MM.1S (cell line): ENCODE results near the gene MSRB1.

Source experiments
- DNase-seq: peaks from one replicate; pipeline ENCODE4 v3.0.0-alpha.2; 2015
- H2AFZ ChIP-seq: fragments of 300-600 bp; sonication (generic); 2 replicates; pipeline ENCODE4 v1.6.0; 2016; ENCODE audit warnings: antibody characterized with exemption, low read length
- H3F3A ChIP-seq: fragments of 300-600 bp; sonication (generic); 2 replicates; pipeline ENCODE4 v1.6.1; 2016; ENCODE audit warnings: mild to moderate bottlenecking, antibody characterized with exemption, low read length, moderate library complexity, mixed read lengths; ENCODE audit not compliant: insufficient read depth
- H3K27ac ChIP-seq: fragments of 300-600 bp; sonication (generic); 2 replicates; pipeline ENCODE4 v1.5.1; 2016; ENCODE audit warnings: mild to moderate bottlenecking, low read length
- H3K27me3 ChIP-seq: fragments of 300-600 bp; sonication (generic); replicated peaks from 2 replicates; pipeline ENCODE4 v1.6.0; 2016; ENCODE audit warnings: low read length; ENCODE audit not compliant: insufficient read depth
- H3K36me3 ChIP-seq: fragments of 300-600 bp; sonication (generic); replicated peaks from 2 replicates; pipeline ENCODE4 v1.6.1; 2016; ENCODE audit warnings: mild to moderate bottlenecking, low read length, mixed read lengths; ENCODE audit not compliant: insufficient read depth
- H3K4me1 ChIP-seq: fragments of 300-600 bp; sonication (generic); 2 replicates; pipeline ENCODE4 v1.6.1; 2016; ENCODE audit warnings: low read length, mixed read lengths
- H3K4me2 ChIP-seq: fragments of 300-600 bp; sonication (generic); 2 replicates; pipeline ENCODE4 v1.6.0; 2016; ENCODE audit warnings: low read depth, low read length
- H3K4me3 ChIP-seq: fragments of 300-600 bp; sonication (generic); 2 replicates; pipeline ENCODE4 v1.5.1; 2016; ENCODE audit warnings: low read length, mixed read lengths
- H3K79me2 ChIP-seq: fragments of 300-600 bp; sonication (generic); 2 replicates; pipeline ENCODE4 v1.6.1; 2016; ENCODE audit warnings: mixed run types, low read length, mixed read lengths
- H3K9ac ChIP-seq: fragments of 300-600 bp; sonication (generic); 2 replicates; pipeline ENCODE4 v1.6.1; 2016; ENCODE audit warnings: low read length, mixed read lengths
- H3K9me2 ChIP-seq: fragments of 300-600 bp; sonication (generic); replicated peaks from 2 replicates; pipeline ENCODE4 v1.6.1; 2016; ENCODE audit warnings: mild to moderate bottlenecking, low read length, mixed read lengths; ENCODE audit not compliant: insufficient read depth
- H3K9me3 ChIP-seq: fragments of 300-600 bp; sonication (generic); replicated peaks from 2 replicates; pipeline ENCODE4 v1.6.1; 2016; ENCODE audit warnings: mild to moderate bottlenecking, low read length, mixed read lengths; ENCODE audit not compliant: insufficient read depth
- H4K20me1 ChIP-seq: fragments of 300-600 bp; sonication (generic); 2 replicates; pipeline ENCODE4 v1.6.1; 2016; ENCODE audit warnings: mild to moderate bottlenecking, low read length, moderate library complexity, mixed read lengths; ENCODE audit not compliant: insufficient read depth
- CTCF ChIP-seq: fragments of 300-600 bp; sonication (generic); IDR thresholded peaks from 2 replicates; pipeline ENCODE4 v1.5.1; 2016; ENCODE audit warnings: antibody characterized with exemption, low read length, mixed read lengths
- EZH2 ChIP-seq: fragments of 300-600 bp; sonication (generic); optimal IDR thresholded peaks from 2 replicates; pipeline ENCODE3; 2017; ENCODE audit warnings: low read depth, mild to moderate bottlenecking, antibody characterized with exemption, low read length, mixed read lengths
- EZH2phosphoT487 ChIP-seq: fragments of 300-600 bp; sonication (generic); IDR thresholded peaks from 2 replicates; pipeline ENCODE4 v1.6.1; 2018; ENCODE audit warnings: antibody characterized with exemption, low read length

MSRB1 gene

GRCh38 chr16:1938910-1939309 lies 4.1 kb downstream of the MSRB1 start:
- Histone ChIP-seq H3K9me3 (no peaks in the 10 kb centered on the region), H3K36me3 (peaks cover 3% of the 10 kb centered on the region; the same call in 1 of the 2 replicates), H2AFZ (no peak overlapping the region), H3K4me3 (no peak overlapping the region), H3K4me2 (no peak overlapping the region), H3K27me3 (no peaks in the 10 kb centered on the region), H3F3A (no peaks in the 10 kb centered on the region), H3K9me2 (no peaks in the 10 kb centered on the region), H3K4me1 (no peaks in the 10 kb centered on the region), H3K27ac (no peak overlapping the region), H3K9ac (no peak overlapping the region), H4K20me1 (no peaks in the 10 kb centered on the region), H3K79me2 (peaks cover 4% of the 10 kb centered on the region)
- DNase-seq: no peak
- TF ChIP-seq EZH2 (no peak), CTCF (no peak), EZH2phosphoT487 (no peak)

- DNase-seq: no peak
- no peak overlapping the region for H3K9ac ChIP-seq
- H3K4me2 ChIP-seq: no peak overlapping the region
- H3F3A ChIP-seq: no peaks in the 10 kb centered on the region
- no peak overlapping the region for H2AFZ ChIP-seq
- H4K20me1 ChIP-seq: no peaks in the 10 kb centered on the region
- no peaks in the 10 kb centered on the region for H3K4me1 ChIP-seq
- no peaks in the 10 kb centered on the region for H3K9me3 ChIP-seq
- TF ChIP-seq EZH2phosphoT487: no peak
- TF ChIP-seq CTCF: no peak
- no peak for TF ChIP-seq EZH2
- no peaks in the 10 kb centered on the region for H3K27me3 ChIP-seq
- no peak overlapping the region for H3K4me3 ChIP-seq
- peaks cover 3% of the 10 kb centered on the region; the same call in 1 of the 2 replicates for H3K36me3 ChIP-seq
- no peaks in the 10 kb centered on the region for H3K9me2 ChIP-seq
- H3K27ac ChIP-seq: no peak overlapping the region
- peaks cover 4% of the 10 kb centered on the region for H3K79me2 ChIP-seq
Measured at GRCh38 chr16:1938316-1938715, 4.7 kb downstream of the MSRB1 start.

- Histone ChIP-seq H3K9me2 (no peaks in the 10 kb centered on the region), H2AFZ (no peak overlapping the region), H3K27ac (no peak overlapping the region), H3K79me2 (no peaks in the 10 kb centered on the region), H3K4me2 (no peak overlapping the region), H3K27me3 (no peaks in the 10 kb centered on the region), H3K4me3 (no peak overlapping the region), H3K9me3 (no peaks in the 10 kb centered on the region), H4K20me1 (no peaks in the 10 kb centered on the region), H3K4me1 (no peaks in the 10 kb centered on the region), H3K36me3 (peaks cover 3% of the 10 kb centered on the region; the same call in 1 of the 2 replicates), H3F3A (no peaks in the 10 kb centered on the region), H3K9ac (no peak overlapping the region)
- no peak for DNase-seq
- no peak for TF ChIP-seq CTCF
- TF ChIP-seq EZH2phosphoT487: no peak
Measured at GRCh38 chr16:1936945-1937479, 6.0 kb downstream of the MSRB1 start.
